ENCODE data around the gene CDK8. TPM values are rescaled to one million over a fixed set of nuclear protein-coding genes. Genes with fewer than 3 reads are reported as not detected.

Gene CDK8
- total and polyA plus RNA-seq, 4 donors: 17.2 to 43.0 (median 37.0) TPM

GRCh38 chr13:26435646-26436045 is 181.7 kb downstream of the CDK8 start:
- peaks cover 8% of the 10 kb centered on the region for H3K9me3 ChIP-seq (ENCODE audit: control insufficient read depth, insufficient read depth, low read length)
- DNase-seq (ENCODE audit: low read depth in 4 of 6, low spot score in 6 of 6): no peak
- no peaks in the 10 kb centered on the region for H3K27me3 ChIP-seq (ENCODE audit: control insufficient read depth, insufficient read depth, low read length)
- no peak overlapping the region for H3K4me3 ChIP-seq (ENCODE audit: low read depth, low read length)
- H3K4me1 ChIP-seq (ENCODE audit: control insufficient read depth, insufficient read depth, low read length): no peaks in the 10 kb centered on the region
- 75% methylated on average over 3 of the region's 3 CpGs for WGBS (ENCODE audit: insufficient coverage)
- H3K27ac ChIP-seq (ENCODE audit: low read depth, low read length): no peak overlapping the region
- no peaks in the 10 kb centered on the region for H3K36me3 ChIP-seq (ENCODE audit: control insufficient read depth, insufficient read depth, low read length)

- DNase-seq (ENCODE audit: low read depth in 4 of 6, low spot score in 6 of 6): no peak
- Histone ChIP-seq H3K27ac (ENCODE audit: low read depth, low read length) (no peak overlapping the region), H3K4me1 (ENCODE audit: control insufficient read depth, insufficient read depth, low read length) (no peaks in the 10 kb centered on the region), H3K27me3 (ENCODE audit: control insufficient read depth, insufficient read depth, low read length) (no peaks in the 10 kb centered on the region), H3K9me3 (ENCODE audit: control insufficient read depth, insufficient read depth, low read length) (peaks cover 8% of the 10 kb centered on the region), H3K4me3 (ENCODE audit: low read depth, low read length) (no peak overlapping the region), H3K36me3 (ENCODE audit: control insufficient read depth, insufficient read depth, low read length) (no peaks in the 10 kb centered on the region)
- WGBS (ENCODE audit: insufficient coverage): no CpG with 5 or more reads among the region's 3 CpGs
Observed at GRCh38 chr13:26436914-26437313, 183.0 kb downstream of the CDK8 start.

GRCh38 chr13:26440111-26440510 is 186.2 kb downstream of the CDK8 start:
- Histone ChIP-seq H3K4me3 (ENCODE audit: low read depth, low read length) (no peak overlapping the region), H3K9me3 (ENCODE audit: control insufficient read depth, insufficient read depth, low read length) (peaks cover 8% of the 10 kb centered on the region), H3K27ac (ENCODE audit: low read depth, low read length) (no peak overlapping the region), H3K36me3 (ENCODE audit: control insufficient read depth, insufficient read depth, low read length) (no peaks in the 10 kb centered on the region), H3K4me1 (ENCODE audit: control insufficient read depth, insufficient read depth, low read length) (no peaks in the 10 kb centered on the region), H3K27me3 (ENCODE audit: control insufficient read depth, insufficient read depth, low read length) (no peaks in the 10 kb centered on the region)
- WGBS (ENCODE audit: insufficient coverage): 65% methylated on average over 3 of the region's 3 CpGs
- no peak for DNase-seq (ENCODE audit: low read depth in 4 of 6, low spot score in 6 of 6)

GRCh38 chr13:26441476-26441875 is 187.5 kb downstream of the CDK8 start:
- Histone ChIP-seq H3K27me3 (ENCODE audit: control insufficient read depth, insufficient read depth, low read length) (no peaks in the 10 kb centered on the region), H3K36me3 (ENCODE audit: control insufficient read depth, insufficient read depth, low read length) (no peaks in the 10 kb centered on the region), H3K27ac (ENCODE audit: low read depth, low read length) (no peak overlapping the region), H3K4me1 (ENCODE audit: control insufficient read depth, insufficient read depth, low read length) (no peaks in the 10 kb centered on the region), H3K4me3 (ENCODE audit: low read depth, low read length) (no peak overlapping the region), H3K9me3 (ENCODE audit: control insufficient read depth, insufficient read depth, low read length) (peaks cover 4% of the 10 kb centered on the region)
- 91% methylated on average over 7 of the region's 8 CpGs for WGBS (ENCODE audit: insufficient coverage)
- DNase-seq (ENCODE audit: low read depth in 4 of 6, low spot score in 6 of 6): no peak

GRCh38 chr13:26442541-26442940 is 188.6 kb downstream of the CDK8 start:
- Histone ChIP-seq H3K4me1 (ENCODE audit: control insufficient read depth, insufficient read depth, low read length) (no peaks in the 10 kb centered on the region), H3K9me3 (ENCODE audit: control insufficient read depth, insufficient read depth, low read length) (peaks cover 2% of the 10 kb centered on the region), H3K27ac (ENCODE audit: low read depth, low read length) (no peak overlapping the region), H3K4me3 (ENCODE audit: low read depth, low read length) (no peak overlapping the region), H3K36me3 (ENCODE audit: control insufficient read depth, insufficient read depth, low read length) (no peaks in the 10 kb centered on the region), H3K27me3 (ENCODE audit: control insufficient read depth, insufficient read depth, low read length) (no peaks in the 10 kb centered on the region)
- DNase-seq (ENCODE audit: low read depth in 4 of 6, low spot score in 6 of 6): no peak
- no CpG with 5 or more reads among the region's 1 CpG for WGBS (ENCODE audit: insufficient coverage)

GRCh38 chr13:26445092-26445491 is 191.2 kb downstream of the CDK8 start:
- H3K36me3 ChIP-seq (ENCODE audit: control insufficient read depth, insufficient read depth, low read length): no peaks in the 10 kb centered on the region
- peaks cover 1% of the 10 kb centered on the region for H3K9me3 ChIP-seq (ENCODE audit: control insufficient read depth, insufficient read depth, low read length)
- H3K4me1 ChIP-seq (ENCODE audit: control insufficient read depth, insufficient read depth, low read length): no peaks in the 10 kb centered on the region
- DNase-seq (ENCODE audit: low read depth in 4 of 6, low spot score in 6 of 6): peak in 1 of 6 donors; percentile 13
- no peaks in the 10 kb centered on the region for H3K27me3 ChIP-seq (ENCODE audit: control insufficient read depth, insufficient read depth, low read length)
- WGBS (ENCODE audit: insufficient coverage): no CpG with 5 or more reads among the region's 3 CpGs
- no peak overlapping the region for H3K27ac ChIP-seq (ENCODE audit: low read depth, low read length)
- no peak overlapping the region for H3K4me3 ChIP-seq (ENCODE audit: low read depth, low read length)

- H3K4me3 ChIP-seq (ENCODE audit: low read depth, low read length): no peak overlapping the region
- H3K27me3 ChIP-seq (ENCODE audit: control insufficient read depth, insufficient read depth, low read length): no peaks in the 10 kb centered on the region
- WGBS (ENCODE audit: insufficient coverage): 100% methylated on average over 1 of the region's 3 CpGs
- DNase-seq (ENCODE audit: low read depth in 4 of 6, low spot score in 6 of 6): no peak
- H3K36me3 ChIP-seq (ENCODE audit: control insufficient read depth, insufficient read depth, low read length): no peaks in the 10 kb centered on the region
- peaks cover 1% of the 10 kb centered on the region for H3K9me3 ChIP-seq (ENCODE audit: control insufficient read depth, insufficient read depth, low read length)
- H3K4me1 ChIP-seq (ENCODE audit: control insufficient read depth, insufficient read depth, low read length): no peaks in the 10 kb centered on the region
- no peak overlapping the region for H3K27ac ChIP-seq (ENCODE audit: low read depth, low read length)
Observed at GRCh38 chr13:26446751-26447150, 192.8 kb downstream of the CDK8 start.

GRCh38 chr13:26448032-26448431 is 194.1 kb downstream of the CDK8 start:
- WGBS (ENCODE audit: insufficient coverage): no CpG with 5 or more reads among the region's 2 CpGs
- Histone ChIP-seq H3K4me1 (ENCODE audit: control insufficient read depth, insufficient read depth, low read length) (no peaks in the 10 kb centered on the region), H3K4me3 (ENCODE audit: low read depth, low read length) (no peak overlapping the region), H3K27ac (ENCODE audit: low read depth, low read length) (no peak overlapping the region), H3K36me3 (ENCODE audit: control insufficient read depth, insufficient read depth, low read length) (no peaks in the 10 kb centered on the region), H3K27me3 (ENCODE audit: control insufficient read depth, insufficient read depth, low read length) (no peaks in the 10 kb centered on the region), H3K9me3 (ENCODE audit: control insufficient read depth, insufficient read depth, low read length) (peaks cover 1% of the 10 kb centered on the region)
- DNase-seq (ENCODE audit: low read depth in 4 of 6, low spot score in 6 of 6): no peak

- Histone ChIP-seq H3K4me1 (ENCODE audit: control insufficient read depth, insufficient read depth, low read length) (no peaks in the 10 kb centered on the region), H3K9me3 (ENCODE audit: control insufficient read depth, insufficient read depth, low read length) (peaks cover 1% of the 10 kb centered on the region), H3K27me3 (ENCODE audit: control insufficient read depth, insufficient read depth, low read length) (no peaks in the 10 kb centered on the region), H3K4me3 (ENCODE audit: low read depth, low read length) (no peak overlapping the region), H3K36me3 (ENCODE audit: control insufficient read depth, insufficient read depth, low read length) (no peaks in the 10 kb centered on the region), H3K27ac (ENCODE audit: low read depth, low read length) (no peak overlapping the region)
- DNase-seq (ENCODE audit: low read depth in 4 of 6, low spot score in 6 of 6): no peak
- 70% methylated on average over 2 of the region's 2 CpGs for WGBS (ENCODE audit: insufficient coverage)
Observed at GRCh38 chr13:26449063-26449848, 195.3 kb downstream of the CDK8 start.
